HL-60/S4 treated with phorbol 12-myristate 13-acetate at 8.2 ng/mL for 4 days and 3 days (cell line): ENCODE results near the gene PAPSS2.
"Not testable (repeated sequence)": the region's sequence is repeated elsewhere in the genome, so short reads cannot be mapped to it uniquely, and the experiment has no call there.

Experiments used
- in situ Hi-C: fragments of 300-500 bp; cut with MboI; formaldehyde crosslinking; loops from 2 replicates; pipeline ENCODE4 v1.15.0; 2022; ENCODE audit warnings: low sequenced_read_pairs

PAPSS2 gene

DNA sequence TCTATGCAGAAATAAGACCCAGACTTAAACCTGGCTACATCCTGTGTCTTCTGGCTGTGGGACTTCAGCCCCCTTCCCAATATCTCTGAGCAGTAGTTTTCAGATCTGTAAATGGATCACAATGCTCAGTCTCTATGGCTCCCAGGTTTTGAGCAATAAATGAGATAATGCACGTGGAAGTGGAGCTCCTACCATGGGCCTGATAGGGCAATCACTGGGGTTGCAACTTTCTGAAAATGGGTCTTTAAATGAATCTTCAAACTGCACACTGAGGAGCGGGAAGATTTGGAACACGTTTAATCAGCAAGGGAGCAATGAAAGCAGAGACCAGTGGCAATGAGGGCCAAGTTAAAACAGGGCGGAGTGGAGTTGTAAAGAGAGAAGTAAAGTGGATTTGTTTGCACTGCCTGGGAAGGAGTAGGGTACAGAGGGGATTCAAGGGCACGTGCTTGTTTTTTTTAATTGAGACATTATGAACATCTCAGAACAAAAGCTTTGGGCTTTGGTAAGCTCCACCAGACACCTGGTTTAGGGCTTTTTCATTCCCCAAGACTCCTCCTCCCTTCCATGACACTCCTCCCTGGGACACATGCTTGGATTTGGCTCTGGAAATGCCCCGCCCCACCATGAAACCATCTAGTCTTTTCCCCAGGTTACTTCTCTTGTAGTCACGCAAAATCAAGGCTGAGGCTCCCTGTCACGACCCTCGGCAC, 42.7 kb downstream of the PAPSS2 start:
- in situ Hi-C loops, result no loop called here

DNA sequence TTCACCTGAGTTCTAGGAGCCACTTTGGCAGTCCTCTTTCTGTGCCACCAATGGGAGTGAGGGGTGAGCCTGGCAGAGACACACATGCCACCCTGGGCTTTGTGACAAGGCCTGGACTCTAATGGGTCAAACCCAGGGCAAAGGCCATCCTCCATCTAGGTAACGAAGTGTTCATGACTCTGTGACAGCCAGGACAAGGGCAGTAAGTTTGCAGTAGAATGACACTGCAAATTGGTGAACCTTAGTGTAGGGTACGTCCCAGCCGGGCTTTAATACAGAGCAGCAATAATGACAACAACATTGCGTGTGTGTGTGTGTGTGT, 43.3 kb downstream of the PAPSS2 start:
- in situ Hi-C loops, result no loop called here

DNA sequence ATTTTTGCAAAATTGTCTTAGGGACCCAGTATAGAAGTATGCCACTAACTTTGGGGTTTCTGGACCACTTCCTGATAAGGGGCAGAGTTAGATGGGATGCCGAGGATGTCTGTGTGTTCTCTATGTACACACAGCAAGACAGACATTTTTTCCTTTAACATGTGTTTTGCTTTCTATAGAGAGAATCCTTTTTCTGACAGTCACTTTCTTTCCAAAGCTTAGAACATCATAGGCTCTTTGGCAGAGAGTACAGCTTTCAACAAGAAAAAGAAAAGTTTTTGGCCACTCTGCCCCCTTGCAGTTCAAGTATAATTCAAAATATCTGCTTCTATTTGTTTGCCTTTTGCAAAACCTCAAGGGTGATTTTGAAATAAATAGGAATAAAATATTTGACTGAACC, 44.1 kb downstream of the PAPSS2 start:
- in situ Hi-C loops, result no loop called here

DNA sequence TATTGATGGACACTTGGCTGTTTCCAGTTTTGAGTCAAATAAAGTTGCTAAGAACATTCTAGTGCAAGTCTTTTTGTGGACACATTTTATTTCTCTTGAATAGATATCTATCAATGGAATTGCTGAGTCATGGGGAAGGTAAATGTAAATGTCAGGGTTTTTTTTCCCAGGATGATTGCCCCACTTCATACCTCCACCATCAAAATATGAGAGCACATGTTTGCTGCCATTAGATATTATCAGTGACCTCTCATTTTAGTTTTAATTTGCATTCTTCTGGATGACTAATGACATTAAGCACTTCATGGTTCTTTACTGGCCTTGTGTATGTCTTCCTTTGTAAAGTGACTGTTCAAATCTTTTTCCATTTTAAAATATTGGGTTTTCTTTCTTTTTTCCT, 45.7 kb downstream of the PAPSS2 start:
- in situ Hi-C loops, result no loop called here

DNA sequence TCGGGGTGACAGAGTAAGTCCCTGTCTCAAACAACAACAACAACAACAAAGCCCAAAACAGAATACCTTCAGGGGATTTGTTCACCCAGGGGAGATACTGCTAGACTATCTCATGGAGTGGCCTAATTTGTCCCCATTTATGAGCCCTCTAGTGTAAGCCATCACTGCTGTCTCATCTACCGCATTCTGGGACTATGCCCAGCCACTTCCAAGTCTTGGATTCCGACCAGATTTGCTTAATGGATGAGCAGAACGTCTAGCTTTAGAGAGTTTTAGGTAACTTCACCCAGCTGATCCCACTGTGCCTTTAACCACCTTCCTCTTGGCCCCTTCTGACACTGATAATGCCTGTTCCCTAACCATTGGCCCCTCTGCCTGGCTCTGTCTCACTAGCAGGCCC, 47.1 kb downstream of the PAPSS2 start:
- in situ Hi-C loops, result no loop called here

DNA sequence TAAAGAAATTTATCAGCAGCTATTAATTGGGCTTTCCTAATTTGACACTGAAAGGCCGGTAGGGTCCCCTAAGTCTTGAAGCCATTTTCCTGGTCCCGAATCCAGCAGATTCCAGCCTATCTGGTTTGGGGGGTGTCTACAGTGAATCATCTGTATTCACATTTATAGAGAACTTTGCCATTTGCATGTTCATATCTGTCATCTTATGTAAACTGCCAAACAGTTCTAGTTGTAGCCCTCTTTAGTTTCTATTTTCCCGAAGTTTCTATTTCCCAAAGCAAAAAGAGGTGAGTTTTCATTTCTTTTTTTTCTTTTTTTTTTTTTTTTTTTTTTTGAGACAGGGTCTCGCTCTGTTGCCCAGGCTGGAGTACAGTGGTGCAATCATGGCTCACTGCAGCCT, 47.6 kb downstream of the PAPSS2 start:
- in situ Hi-C loops, result no loop called here

DNA sequence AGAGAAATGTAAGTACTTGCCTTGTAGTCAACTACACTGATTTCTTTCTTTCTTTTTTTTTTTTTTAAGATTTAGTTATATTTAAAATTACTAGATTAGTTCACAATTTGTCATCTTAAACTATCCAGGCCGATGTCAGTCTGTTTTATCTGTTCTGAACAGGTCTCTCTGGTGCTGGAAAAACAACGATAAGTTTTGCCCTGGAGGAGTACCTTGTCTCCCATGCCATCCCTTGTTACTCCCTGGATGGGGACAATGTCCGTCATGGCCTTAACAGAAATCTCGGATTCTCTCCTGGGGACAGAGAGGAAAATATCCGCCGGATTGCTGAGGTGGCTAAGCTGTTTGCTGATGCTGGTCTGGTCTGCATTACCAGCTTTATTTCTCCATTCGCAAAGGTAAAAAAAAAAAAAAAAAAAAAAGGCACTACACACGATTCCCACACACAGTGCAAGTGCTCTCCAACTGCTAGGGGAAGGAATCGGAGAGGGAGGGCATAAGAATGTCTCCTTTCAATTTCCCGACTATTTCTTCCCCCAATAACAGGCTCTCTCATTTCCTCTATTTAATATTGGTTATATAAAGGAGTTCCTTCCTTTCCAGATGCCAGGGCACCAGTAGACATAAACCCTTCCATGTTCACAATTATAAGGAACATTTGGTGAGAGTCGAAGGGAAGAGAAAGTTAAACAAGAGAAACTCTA, 53.4 kb downstream of the PAPSS2 start:
- in situ Hi-C loops, result no loop called here

DNA sequence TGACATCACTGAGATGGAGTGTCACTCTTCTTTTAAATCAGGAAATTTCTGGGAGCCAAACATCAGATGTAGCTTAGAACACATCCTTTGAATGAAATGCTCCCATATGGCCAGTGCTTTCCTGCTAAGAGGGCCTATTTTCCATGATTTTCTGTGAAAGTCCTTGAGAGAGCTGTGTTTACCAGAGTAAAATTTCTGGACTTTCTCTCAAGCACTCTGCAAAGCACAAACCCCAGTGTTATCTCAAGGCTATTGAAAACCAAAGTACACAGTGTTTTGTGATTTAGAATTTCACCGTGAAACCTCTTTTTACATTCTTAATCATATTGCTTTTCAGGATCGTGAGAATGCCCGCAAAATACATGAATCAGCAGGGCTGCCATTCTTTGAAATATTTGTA, 54.0 kb downstream of the PAPSS2 start:
- in situ Hi-C loops, result no loop called here

DNA sequence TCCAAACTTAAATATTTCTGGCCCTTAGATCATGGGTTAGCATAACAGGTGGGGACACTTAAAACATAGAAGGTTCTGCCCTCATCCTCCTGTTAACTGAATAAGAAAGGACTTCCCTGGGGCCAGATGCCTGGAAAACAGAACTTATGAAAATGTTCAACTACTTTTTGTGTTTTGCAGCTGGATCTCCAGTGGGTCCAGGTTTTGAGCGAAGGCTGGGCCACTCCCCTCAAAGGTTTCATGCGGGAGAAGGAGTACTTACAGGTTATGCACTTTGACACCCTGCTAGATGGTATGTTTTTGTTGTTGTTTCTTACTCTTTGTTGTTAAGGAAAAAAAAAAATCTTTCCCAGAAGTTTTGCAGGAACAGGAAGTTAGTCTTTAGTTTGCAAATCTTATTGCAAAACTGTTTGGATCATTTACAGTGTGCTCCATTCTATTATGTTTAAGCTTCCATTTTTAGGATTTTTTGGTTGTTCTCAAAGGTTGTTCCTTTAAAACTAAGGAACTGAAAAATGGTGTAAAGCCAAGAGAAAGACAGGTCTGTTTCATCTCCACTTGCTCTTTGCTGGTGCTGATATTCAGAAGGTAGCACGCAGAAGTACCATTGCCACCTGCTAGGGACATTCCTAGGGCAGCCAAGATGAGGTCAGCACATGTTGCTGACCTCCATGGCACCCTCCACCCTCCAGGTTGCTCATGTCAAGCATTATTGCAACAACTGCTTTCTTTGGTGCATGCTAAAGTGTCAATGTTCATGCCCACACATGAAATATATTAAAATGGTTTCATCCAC, 56.1 kb downstream of the PAPSS2 start:
- in situ Hi-C loops, result no loop called here

DNA sequence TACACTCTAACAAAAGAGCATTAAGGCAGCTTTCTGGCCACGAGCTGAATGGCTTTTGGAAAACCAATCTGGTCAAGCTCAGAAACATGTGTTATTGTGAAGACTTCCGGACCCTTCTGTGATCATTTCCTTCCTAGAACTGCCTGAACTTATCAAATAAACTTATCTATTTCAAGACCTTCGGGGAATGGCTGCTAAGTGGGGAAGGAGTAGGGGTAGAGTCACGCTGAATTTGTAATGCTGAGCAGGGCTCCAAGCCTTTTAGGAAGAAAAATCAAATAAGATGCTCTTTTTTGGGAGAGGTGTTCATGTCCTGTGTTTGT, 56.6 kb downstream of the PAPSS2 start:
- in situ Hi-C loops, result no loop called here

DNA sequence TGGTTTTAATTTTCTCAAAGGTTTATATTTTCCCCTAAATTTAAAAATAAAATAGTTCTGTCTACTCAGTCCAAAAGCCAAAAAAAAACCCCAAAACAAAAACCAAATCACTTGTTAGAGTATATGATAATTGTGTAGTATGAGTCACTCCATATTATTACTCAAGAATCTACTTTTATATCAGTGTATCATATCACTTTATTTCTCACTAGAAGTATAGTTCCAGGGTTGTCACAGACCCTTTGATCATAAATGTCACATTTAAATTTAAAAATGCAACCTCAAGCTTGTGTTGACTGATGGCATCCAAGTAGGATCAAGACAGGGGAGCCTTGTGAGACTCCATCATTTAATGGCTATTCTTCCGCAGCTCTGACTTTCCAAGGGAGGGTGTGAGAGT, 61.0 kb downstream of the PAPSS2 start:
- in situ Hi-C loops, result no loop called here

DNA sequence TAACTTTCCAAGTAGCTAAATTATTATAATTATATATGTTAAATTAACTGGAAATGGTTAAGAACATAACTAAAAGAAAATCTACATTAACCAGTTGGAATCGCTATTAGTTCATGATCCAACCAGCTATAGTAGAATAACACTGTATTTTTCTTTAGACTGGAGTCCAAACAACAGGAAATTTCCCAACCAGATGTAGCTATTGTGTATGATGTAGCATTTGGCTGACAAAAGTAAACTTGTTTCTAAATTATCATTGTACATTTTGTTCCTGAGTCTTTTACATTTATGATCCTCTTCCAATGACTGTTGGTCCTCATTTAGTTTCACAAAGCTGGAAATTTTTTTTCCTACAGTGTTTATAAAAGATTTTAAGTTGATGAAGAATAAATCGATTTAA, 62.1 kb downstream of the PAPSS2 start:
- in situ Hi-C loops, result no loop called here

DNA sequence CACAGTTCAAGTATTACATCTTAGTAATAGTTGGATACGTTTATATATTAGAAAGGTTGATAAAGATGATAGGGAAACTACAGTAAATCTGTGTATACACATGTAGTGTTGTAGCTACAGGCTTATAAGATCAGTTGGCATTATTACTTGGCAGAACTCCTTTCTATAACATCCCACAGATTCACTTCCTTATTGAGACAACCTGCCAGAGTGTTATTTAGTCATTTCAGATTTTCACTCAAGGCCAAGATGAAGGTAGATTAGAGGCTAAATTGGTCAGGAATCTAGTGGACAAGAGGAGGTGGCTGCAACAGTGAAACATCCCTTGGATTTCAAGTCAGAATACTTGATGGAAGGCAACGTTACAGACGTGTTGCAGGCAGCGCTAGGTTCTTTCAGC, 63.0 kb downstream of the PAPSS2 start:
- in situ Hi-C loops, result no loop called here

DNA sequence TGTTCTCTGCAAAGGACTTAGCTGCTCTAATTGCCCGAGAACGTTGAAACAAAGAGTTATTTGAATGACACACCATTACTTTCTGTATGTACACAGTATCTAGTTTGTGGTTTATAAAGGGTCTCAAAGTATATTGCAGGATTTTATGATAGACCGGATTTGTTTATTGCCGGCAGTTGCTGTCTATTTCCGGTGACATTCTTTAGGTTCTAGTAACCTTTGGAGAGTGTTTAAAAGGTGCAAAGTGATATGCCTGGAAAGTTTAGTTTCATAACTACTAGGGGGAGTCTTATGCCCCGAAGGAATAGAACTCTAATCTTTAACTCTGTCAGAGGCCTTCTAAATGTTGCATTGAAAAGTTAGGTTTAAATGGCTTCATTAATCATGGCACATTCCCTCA, 63.8 kb downstream of the PAPSS2 start:
- in situ Hi-C loops, result no loop called here

DNA sequence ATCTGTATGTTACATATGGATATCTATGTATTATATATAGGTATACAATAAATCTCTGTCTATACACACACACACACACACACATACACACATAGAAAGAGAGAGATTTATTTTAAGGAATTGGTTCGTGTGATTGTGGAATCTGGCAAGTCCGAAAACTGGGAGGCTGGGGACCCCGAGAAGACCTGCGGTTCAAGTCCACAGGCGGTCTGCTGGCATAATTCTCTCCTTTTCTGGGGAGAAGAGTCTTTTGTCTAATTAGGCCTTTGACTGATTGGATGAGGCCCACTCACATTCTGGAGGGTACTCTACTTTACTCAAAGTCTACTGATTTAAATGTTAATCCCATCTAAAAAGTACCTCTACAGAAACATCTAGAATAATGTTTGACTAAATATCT, 65.1 kb downstream of the PAPSS2 start:
- in situ Hi-C loops, result no loop called here

DNA sequence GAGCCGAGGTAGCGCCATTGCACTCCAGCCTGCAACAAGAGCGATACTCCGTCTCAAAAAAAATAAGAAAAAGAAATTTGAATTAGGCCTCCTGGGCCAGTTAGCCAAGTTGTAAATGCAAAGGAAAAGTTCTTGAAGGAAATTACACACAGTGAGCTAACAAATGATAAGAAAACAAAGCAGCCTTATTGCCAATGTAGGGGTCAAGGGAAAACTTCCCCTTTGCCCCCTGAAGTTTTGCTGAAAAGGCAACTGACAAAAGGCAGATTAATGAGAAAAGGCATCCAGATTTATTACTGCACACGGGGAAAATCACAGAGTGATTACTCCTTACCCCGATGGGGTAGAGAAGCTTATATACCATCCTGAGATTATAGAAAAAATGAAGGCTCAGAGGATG, 70.3 kb downstream of the PAPSS2 start:
- in situ Hi-C loops, result no loop called here

DNA sequence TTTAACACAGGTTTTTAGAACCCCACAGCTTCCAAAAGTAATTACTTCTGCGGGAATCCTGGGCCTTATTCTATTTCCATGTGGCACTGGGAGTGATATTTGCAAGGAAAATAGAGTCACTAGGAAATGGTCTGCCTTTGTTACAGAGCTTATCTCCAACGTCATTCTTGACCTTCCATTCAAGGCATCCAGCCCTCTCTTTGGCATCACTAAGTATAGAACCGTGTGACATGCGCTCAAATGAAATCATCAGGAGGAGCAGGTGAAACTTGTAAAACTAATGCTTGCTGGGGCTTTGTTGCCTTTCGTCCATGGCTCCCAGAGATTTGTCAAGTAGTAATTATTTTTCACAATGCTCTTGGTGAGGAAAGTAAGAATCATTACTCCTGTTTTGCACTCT, 73.4 kb downstream of the PAPSS2 start:
- in situ Hi-C loops, result no loop called here

DNA sequence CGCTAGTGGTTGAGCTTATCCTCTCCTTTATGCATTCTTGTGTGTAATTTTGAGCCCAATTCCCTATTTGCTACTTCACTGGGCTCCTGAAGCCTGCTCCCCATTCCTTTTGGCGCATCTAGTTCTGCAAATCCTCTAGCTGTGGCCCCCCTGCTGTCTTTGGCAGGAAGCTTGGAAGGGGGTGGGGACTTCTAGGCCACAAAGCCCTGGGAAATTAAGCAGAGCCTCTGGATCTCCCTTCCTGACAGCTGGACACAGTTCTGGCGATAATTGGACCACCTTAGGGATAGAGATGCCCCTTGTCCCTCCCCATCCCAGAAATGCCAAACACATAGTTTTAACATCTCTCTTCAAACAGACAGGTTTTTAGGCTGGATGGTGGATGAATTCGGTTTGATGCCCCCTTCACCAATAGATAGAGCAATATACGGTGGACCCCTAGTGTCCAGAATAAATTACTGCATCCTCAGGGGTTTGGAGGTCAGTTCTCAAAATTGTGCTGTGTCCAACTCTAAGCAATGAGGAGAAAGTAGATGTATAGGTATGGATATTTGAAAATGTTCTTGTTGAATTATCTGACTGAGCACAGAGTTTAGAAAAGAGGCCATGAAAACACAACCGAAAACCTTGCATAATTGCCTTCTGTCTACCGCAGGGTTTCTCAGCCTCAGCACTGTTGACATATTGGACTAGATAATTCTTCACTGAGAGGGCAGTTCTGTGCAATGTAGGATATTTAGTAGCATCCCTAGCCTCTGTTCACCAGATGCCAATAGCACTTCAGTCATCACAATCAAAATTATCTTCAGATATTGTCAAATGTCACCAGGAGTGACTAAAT, 75.5 kb downstream of the PAPSS2 start:
- in situ Hi-C loops, result no loop called here

DNA sequence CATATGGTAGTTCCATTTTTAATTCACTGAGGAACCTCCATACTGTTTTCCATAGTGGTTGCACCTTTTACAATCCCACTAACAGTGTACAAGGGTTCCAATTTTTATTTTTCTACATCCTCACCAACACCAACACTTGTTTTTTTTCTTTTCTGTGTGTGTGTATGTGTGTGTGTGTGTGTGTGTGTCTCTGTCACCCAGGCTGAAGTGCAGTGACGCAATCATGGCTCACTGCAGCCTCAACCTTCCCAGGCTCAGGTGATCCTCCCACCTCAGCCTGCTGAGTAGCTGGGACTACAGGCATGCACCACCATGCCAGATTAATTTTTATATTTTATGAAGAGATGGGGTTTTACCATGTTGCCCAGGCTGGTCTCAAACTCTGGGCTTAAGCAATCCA, 78.6 kb downstream of the PAPSS2 start:
- in situ Hi-C loops, result not testable (repeated sequence)

DNA sequence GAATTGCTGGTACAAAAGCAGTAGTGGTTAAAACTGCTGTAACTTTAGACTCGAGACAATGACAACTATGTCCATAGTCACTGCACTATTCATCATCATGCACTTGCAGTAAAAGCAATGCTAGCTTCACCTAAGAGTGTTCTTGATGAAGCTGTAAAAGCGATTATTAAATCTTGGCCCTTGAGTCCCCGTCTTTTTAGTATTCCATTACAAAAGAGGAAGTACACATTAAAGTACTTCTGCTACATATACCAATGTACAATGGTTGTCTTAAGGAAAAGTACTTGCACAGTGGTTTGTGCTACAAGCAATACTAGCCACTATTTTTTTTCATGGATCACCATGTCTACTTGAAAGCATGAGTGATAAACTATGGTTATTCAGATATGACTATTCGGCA, 80.0 kb downstream of the PAPSS2 start:
- in situ Hi-C loops, result no loop called here

DNA sequence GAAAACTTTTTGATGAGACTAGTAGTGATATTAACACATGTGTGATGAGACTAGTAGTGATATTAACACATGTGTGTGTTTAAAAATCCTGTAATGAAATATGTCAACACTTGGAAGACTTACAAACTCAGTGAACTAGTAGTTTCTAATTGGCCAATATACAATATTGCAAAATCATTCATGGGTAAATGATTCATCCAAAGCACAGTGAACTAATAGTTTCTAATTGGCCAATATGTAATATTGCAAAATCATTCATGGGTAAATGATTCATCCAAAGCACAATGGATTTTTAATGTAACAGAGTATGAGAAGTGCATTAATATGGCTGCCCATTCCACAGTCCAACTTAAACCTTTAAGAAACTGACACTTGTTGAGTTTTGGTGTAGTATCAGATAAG, 80.6 kb downstream of the PAPSS2 start:
- in situ Hi-C loops, result no loop called here
